ENCODE results near the gene SLC4A4. TPM values are rescaled to one million over a fixed set of nuclear protein-coding genes. Genes with fewer than 3 reads are reported as not detected.

SLC4A4 gene
- total and polyA plus RNA-seq, 8 donors: 84.1 to 400 (median 243) TPM

GRCh38 chr4:71429962-71430361, 91.1 kb downstream of the SLC4A4 start:
- Histone ChIP-seq H3K9me3 (no peaks in the 10 kb centered on the region), H3K4me1 (no peaks in the 10 kb centered on the region), H3K27ac (no peak overlapping the region), H3K4me3 (no peak overlapping the region), H3K36me3 (no peaks in the 10 kb centered on the region), H3K27me3 (no peaks in the 10 kb centered on the region)
- no peak for TF ChIP-seq CTCF (IDR thresholded peaks at IDR 0.05)
- no peak for FAIRE-seq
- ATAC-seq: no peak
- DNase-seq: no peak
- intact Hi-C loops (cut with DNase I): no loop called here

- Histone ChIP-seq H3K27me3 (no peaks in the 10 kb centered on the region), H3K4me3 (no peak overlapping the region), H3K27ac (no peak overlapping the region), H3K9me3 (no peaks in the 10 kb centered on the region), H3K4me1 (no peaks in the 10 kb centered on the region), H3K36me3 (no peaks in the 10 kb centered on the region)
- ATAC-seq (peak in 1 of 4 donors; percentile 37), DNase-seq (no peak), FAIRE-seq (no peak)
- intact Hi-C loops (cut with DNase I): no loop called here
- no peak for TF ChIP-seq CTCF (IDR thresholded peaks at IDR 0.05)
- WGBS, 2 donors: 21 to 37% methylated on average over 2 of the region's 2 CpGs
These were observed 91.8 kb downstream of the SLC4A4 start for GRCh38 chr4:71430609-71431008.

- 66 to 67% methylated on average over 2 of the region's 2 CpGs for WGBS, 2 donors
- Histone ChIP-seq H3K9me3 (no peaks in the 10 kb centered on the region), H3K36me3 (no peaks in the 10 kb centered on the region), H3K27me3 (no peaks in the 10 kb centered on the region), H3K4me3 (no peak overlapping the region), H3K4me1 (no peaks in the 10 kb centered on the region), H3K27ac (peak overlapping the region in 1 of 4 donors; percentile 17)
- intact Hi-C loops (cut with DNase I): no loop called here
- no peak for DNase-seq
- no peak for TF ChIP-seq CTCF (IDR thresholded peaks at IDR 0.05)
- FAIRE-seq: no peak
- no peak for ATAC-seq
These were observed 101.8 kb downstream of the SLC4A4 start for GRCh38 chr4:71440612-71441011.

- intact Hi-C loops (cut with DNase I): no loop called here
- Histone ChIP-seq H3K27ac (no peak overlapping the region), H3K4me1 (no peaks in the 10 kb centered on the region), H3K9me3 (no peaks in the 10 kb centered on the region), H3K27me3 (no peaks in the 10 kb centered on the region), H3K4me3 (no peak overlapping the region), H3K36me3 (no peaks in the 10 kb centered on the region)
- ATAC-seq (peak in 2 of 4 donors; percentile 42 to 44), FAIRE-seq (no peak), DNase-seq (no peak)
- TF ChIP-seq CTCF (IDR thresholded peaks at IDR 0.05): no peak
- 42 to 57% methylated on average over 5 of the region's 5 CpGs for WGBS, 2 donors
These were observed 102.7 kb downstream of the SLC4A4 start for GRCh38 chr4:71441186-71442169.

- Histone ChIP-seq H3K9me3 (no peaks in the 10 kb centered on the region), H3K27me3 (no peaks in the 10 kb centered on the region), H3K4me3 (no peak overlapping the region), H3K36me3 (no peaks in the 10 kb centered on the region), H3K4me1 (no peaks in the 10 kb centered on the region), H3K27ac (no peak overlapping the region)
- WGBS, 2 donors: 69 to 73% methylated on average over 3 of the region's 3 CpGs
- no peak for ATAC-seq
- no peak for FAIRE-seq
- TF ChIP-seq CTCF (IDR thresholded peaks at IDR 0.05): no peak
- DNase-seq: no peak
- intact Hi-C loops (cut with DNase I): no loop called here
These were observed 103.5 kb downstream of the SLC4A4 start for GRCh38 chr4:71442336-71442735.
